Loucy (cell line): Measurements from ENCODE around the gene SEM1.

ENCODE experiments used
- H2AFZ ChIP-seq: fragments of 200-600 bp; sonication (generic); 2 replicates; pipeline ENCODE4 v1.6.0; 2016; ENCODE audit warnings: antibody characterized with exemption, mild to moderate bottlenecking, low read length, moderate library complexity
- H3F3A ChIP-seq: fragments of 200-600 bp; 2 replicates; pipeline ENCODE4 v1.6.0; 2016; ENCODE audit warnings: antibody characterized with exemption, low read depth, mild to moderate bottlenecking
- H3K27me3 ChIP-seq: fragments of 200-600 bp; sonication (generic); 2 replicates; pipeline ENCODE4 v1.6.1; 2014; ENCODE audit warnings: low read length, mild to moderate bottlenecking; ENCODE audit not compliant: insufficient read depth, poor library complexity, severe bottlenecking
- H3K36me3 ChIP-seq: fragments of 200-600 bp; sonication (generic); 2 replicates; pipeline ENCODE4 v1.6.1; 2016; ENCODE audit warnings: low read length; ENCODE audit not compliant: insufficient read depth
- H3K4me1 ChIP-seq: fragments of 200-600 bp; sonication (generic); 2 replicates; pipeline ENCODE4 v1.5.1; 2014; ENCODE audit warnings: low read length, mild to moderate bottlenecking; ENCODE audit not compliant: insufficient read depth, poor library complexity, severe bottlenecking
- H3K4me2 ChIP-seq: fragments of 200-600 bp; sonication (generic); 2 replicates; pipeline ENCODE4 v1.6.0; 2014; ENCODE audit warnings: antibody characterized with exemption, low read length, low read depth, mild to moderate bottlenecking; ENCODE audit not compliant: poor library complexity, severe bottlenecking
- H3K4me3 ChIP-seq: fragments of 200-600 bp; sonication (generic); 2 replicates; pipeline ENCODE4 v1.5.1; 2014; ENCODE audit warnings: low read length, mild to moderate bottlenecking, mixed read lengths; ENCODE audit not compliant: poor library complexity, severe bottlenecking
- H3K79me2 ChIP-seq: fragments of 200-600 bp; sonication (generic); 2 replicates; pipeline ENCODE4 v1.6.1; 2014; ENCODE audit warnings: low read length; ENCODE audit not compliant: insufficient read depth
- H3K9ac ChIP-seq: fragments of 200-600 bp; sonication (generic); 2 replicates; pipeline ENCODE4 v1.6.0; 2014; ENCODE audit warnings: mild to moderate bottlenecking, low read depth, low read length, moderate library complexity; ENCODE audit not compliant: poor library complexity, severe bottlenecking
- H3K9me2 ChIP-seq: fragments of 200-600 bp; sonication (generic); replicated peaks from 2 replicates; pipeline ENCODE4 v1.6.1; 2016; ENCODE audit warnings: low read depth, low read length, mixed read lengths
- H3K9me3 ChIP-seq: fragments of 200-600 bp; sonication (generic); 2 replicates; pipeline ENCODE4 v1.6.1; 2014; ENCODE audit warnings: mild to moderate bottlenecking, antibody characterized with exemption, low read length, low read depth; ENCODE audit not compliant: insufficient read depth
- H4K20me1 ChIP-seq: fragments of 200-600 bp; sonication (generic); 2 replicates; pipeline ENCODE4 v1.6.0; 2014; ENCODE audit warnings: antibody characterized with exemption, low read length, mild to moderate bottlenecking; ENCODE audit not compliant: insufficient read depth, poor library complexity, severe bottlenecking
- CTCF ChIP-seq: fragments of 200-600 bp; sonication (generic); conservative IDR thresholded peaks from 2 replicates; pipeline ENCODE4 v1.5.1; 2014; ENCODE audit warnings: mild to moderate bottlenecking, antibody characterized with exemption, low read length
- EZH2phosphoT487 ChIP-seq: fragments of 200-600 bp; IDR thresholded peaks from 2 replicates; pipeline ENCODE4 v1.6.1; 2018; ENCODE audit warnings: antibody characterized with exemption, mild to moderate bottlenecking, moderate library complexity, borderline replicate concordance

Gene SEM1

DNA sequence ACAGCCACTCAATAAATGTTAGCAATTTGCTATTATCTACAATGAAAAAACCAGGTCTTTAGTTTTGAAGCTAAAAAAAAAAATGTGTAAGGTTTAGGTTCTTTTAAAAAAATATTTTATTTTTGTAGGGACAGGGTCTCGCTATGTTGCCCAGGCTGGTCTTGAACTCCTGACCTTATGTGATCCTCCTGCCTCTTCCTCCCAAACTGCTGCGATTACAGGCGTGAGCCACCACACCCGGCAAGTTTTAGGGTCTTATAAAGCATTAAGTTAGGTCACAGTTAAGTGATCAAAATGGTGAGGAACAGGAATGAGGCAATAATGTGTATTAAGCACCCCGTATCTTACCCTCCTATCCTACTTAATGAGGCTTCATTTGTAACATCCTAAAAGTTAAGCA, 774 bp downstream of the SEM1 start:
- peaks cover 45% of the 10 kb centered on the region for H4K20me1 ChIP-seq
- TF ChIP-seq EZH2phosphoT487 (no peak), CTCF (no peak)
- no peaks in the 10 kb centered on the region for H3K36me3 ChIP-seq
- peak overlapping the region; percentile 90 for H3K4me2 ChIP-seq
- H3F3A ChIP-seq = no peaks in the 10 kb centered on the region
- H3K4me3 ChIP-seq = peak overlapping the region; percentile 93
- peaks cover 6% of the 10 kb centered on the region; the same call in 1 of the 2 replicates for H3K9me3 ChIP-seq
- no peaks in the 10 kb centered on the region for H3K9me2 ChIP-seq
- H3K4me1 ChIP-seq = peaks cover 38% of the 10 kb centered on the region
- H3K27me3 ChIP-seq = peaks cover 37% of the 10 kb centered on the region
- H3K79me2 ChIP-seq = peaks cover 55% of the 10 kb centered on the region
- peak overlapping the region; percentile 97 for H2AFZ ChIP-seq
- H3K9ac ChIP-seq = peak overlapping the region; percentile 85

DNA sequence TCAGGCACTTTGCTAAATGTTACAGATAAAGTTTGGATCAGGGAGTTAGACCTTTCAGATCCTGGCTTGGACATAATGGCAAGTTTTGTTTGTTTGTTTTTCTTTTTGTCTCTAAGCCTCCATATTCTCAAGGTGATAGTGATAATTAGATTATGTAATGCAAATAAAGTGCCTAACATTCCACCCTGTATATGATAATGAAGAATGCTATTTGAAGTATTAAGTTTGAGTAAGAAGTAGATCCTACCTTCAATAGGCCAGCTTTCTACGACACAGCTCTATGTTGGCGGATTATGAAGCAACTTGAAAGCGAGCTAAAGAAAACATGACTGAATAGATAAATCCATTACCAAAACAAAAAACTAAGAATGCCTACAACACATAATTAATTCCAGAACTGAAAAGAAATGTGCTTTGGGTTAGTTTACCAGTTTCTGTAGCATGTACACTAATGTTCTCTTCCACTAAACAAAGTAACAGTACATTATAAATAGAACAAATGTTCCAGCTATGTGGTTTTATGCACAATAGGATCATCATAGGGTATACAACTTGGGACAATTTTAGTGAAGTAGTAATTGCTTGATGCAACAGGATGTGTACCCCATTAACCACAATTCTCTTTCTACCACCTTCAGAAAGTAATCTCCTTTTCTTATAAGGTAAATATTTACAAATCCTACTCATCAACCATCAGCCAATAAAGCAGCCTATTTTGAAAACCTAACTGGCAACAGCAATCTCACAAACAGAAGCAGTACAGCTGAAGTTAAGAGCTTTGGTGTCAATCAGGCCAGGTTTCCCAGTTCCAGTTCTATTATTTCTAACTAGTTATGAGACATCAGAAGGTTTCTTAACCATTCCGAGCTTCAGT, 1.5 kb downstream of the SEM1 start:
- Histone ChIP-seq H3K9ac (peak overlapping the region; percentile 85), H3F3A (no peaks in the 10 kb centered on the region), H3K4me1 (peaks cover 43% of the 10 kb centered on the region), H3K4me3 (peak overlapping the region; percentile 93), H2AFZ (no peak overlapping the region), H3K27me3 (peaks cover 31% of the 10 kb centered on the region), H4K20me1 (peaks cover 52% of the 10 kb centered on the region), H3K4me2 (peak overlapping the region; percentile 90), H3K9me2 (no peaks in the 10 kb centered on the region), H3K79me2 (peaks cover 63% of the 10 kb centered on the region), H3K36me3 (no peaks in the 10 kb centered on the region), H3K9me3 (peaks cover 3% of the 10 kb centered on the region; the same call in 1 of the 2 replicates)
- no peak for TF ChIP-seq CTCF
- TF ChIP-seq EZH2phosphoT487 = no peak

- no peaks in the 10 kb centered on the region for H3K36me3 ChIP-seq
- peaks cover 89% of the 10 kb centered on the region for H4K20me1 ChIP-seq
- no peaks in the 10 kb centered on the region for H3K9me3 ChIP-seq
- H3K27me3 ChIP-seq = no peaks in the 10 kb centered on the region
- TF ChIP-seq CTCF (no peak), EZH2phosphoT487 (no peak)
- peak overlapping the region; percentile 33 for H3K4me2 ChIP-seq
- H3K4me1 ChIP-seq = peaks cover 58% of the 10 kb centered on the region
- H3K9me2 ChIP-seq = no peaks in the 10 kb centered on the region
- no peak overlapping the region for H3K4me3 ChIP-seq
- H3F3A ChIP-seq = no peaks in the 10 kb centered on the region
- H2AFZ ChIP-seq = no peak overlapping the region
- H3K9ac ChIP-seq = no peak overlapping the region
- H3K79me2 ChIP-seq = peaks cover 97% of the 10 kb centered on the region
Measured at GRCh38 chr7:96701258-96701657, 8.4 kb downstream of the SEM1 start.
